Measurements from ENCODE around the gene NOXA1. TPM values are rescaled to one million over a fixed set of nuclear protein-coding genes. Genes with fewer than 3 reads are reported as not detected.
"Not testable (repeated sequence)": the region's sequence is repeated elsewhere in the genome, so short reads cannot be mapped to it uniquely, and the experiment has no call there.

Gene NOXA1
- total and polyA plus RNA-seq, 2 of the 8 experiments (the other 6 are each of a cell fraction or from before 2014, with no cell fraction given) = 0.34 to 0.91 TPM

GRCh38 chr9:137450539-137451222 lies 27.5 kb downstream of the NOXA1 start:
- H2BK20ac ChIP-seq (ENCODE audit: low read length); H4K91ac ChIP-seq (replicated peaks; ENCODE audit: insufficient read length, low read length); FAIRE-seq; H2BK15ac ChIP-seq (ENCODE audit: low read length); H3K14ac ChIP-seq (ENCODE audit: insufficient read length); H3K9me3 ChIP-seq (ENCODE audit: insufficient read depth in 2 of 2, low read depth in 1 of 2, low read length in 1 of 2); H3K23ac ChIP-seq (ENCODE audit: insufficient read length); H3K9ac ChIP-seq (replicated peaks in 1 of 4; ENCODE audit: extremely low read depth in 1 of 4, low read depth in 3 of 4, low read length in 3 of 4); H4K20me1 ChIP-seq (replicated peaks in 1 of 2; ENCODE audit: control insufficient read depth in 1 of 2, insufficient read depth in 2 of 2, low read length in 2 of 2); H3K4me2 ChIP-seq (ENCODE audit: insufficient read depth in 1 of 2, low read depth in 2 of 2, low read length in 2 of 2); H3K18ac ChIP-seq (ENCODE audit: extremely low read depth, low read length); H2AK5ac ChIP-seq (ENCODE audit: low read depth, low read length); H2BK5ac ChIP-seq (ENCODE audit: low read depth, low read length); H3K27ac ChIP-seq (ENCODE audit: low read depth, low read length); H3K23me2 ChIP-seq (ENCODE audit: low read depth, low read length); H4K5ac ChIP-seq (ENCODE audit: insufficient read length, low read depth, low read length); CTCF ChIA-PET (ENCODE audit: partially characterized antibody); H3K4ac ChIP-seq (replicated peaks; ENCODE audit: insufficient read length, low read depth, low read length); DNase-seq (ENCODE audit: low read depth in 1 of 2, low spot score in 2 of 2); H2BK120ac ChIP-seq (replicated peaks; ENCODE audit: low read depth, low read length); H2AFZ ChIP-seq (ENCODE audit: low read length); H3K56ac ChIP-seq (replicated peaks; ENCODE audit: insufficient read length, low read depth, low read length); H2BK12ac ChIP-seq (ENCODE audit: low read depth, low read length); H3K79me1 ChIP-seq (ENCODE audit: low read depth, low read length); H3K4me3 ChIP-seq (ENCODE audit: extremely low read depth in 1 of 4, insufficient read depth in 2 of 4, low read depth in 3 of 4, low read length in 4 of 4); H3K27me3 ChIP-seq (replicated peaks in 1 of 4; ENCODE audit: control insufficient read depth in 3 of 4, extremely low read depth in 1 of 4, insufficient read depth in 3 of 4, low read length in 3 of 4); H3K79me2 ChIP-seq (ENCODE audit: control insufficient read depth in 1 of 2, insufficient read depth in 2 of 2, low read length in 2 of 2); H4K8ac ChIP-seq (ENCODE audit: extremely low read depth, insufficient read depth, low read length): not testable (repeated sequence)
- Histone ChIP-seq H3K4me1 (replicated peaks in 1 of 4; ENCODE audit: control insufficient read depth in 3 of 4, insufficient read depth in 4 of 4, low read length in 3 of 4) (peaks cover 0 to 15% (median 13%) of the 10 kb centered on the region in 4 experiments; a peak in 5 of 7 replicates), H3K36me3 (ENCODE audit: control insufficient read depth in 2 of 4, insufficient read depth in 4 of 4, low read length in 3 of 4) (peaks cover under 1 to 13% (median 4%) of the 10 kb centered on the region in 4 experiments; a peak in 4 of 8 replicates)
- WGBS, 2 experiments (ENCODE audit: extremely low coverage in 1 of 2, insufficient coverage in 1 of 2, insufficient read length in 1 of 2, insufficient replicate concordance in 2 of 2, low coverage in 1 of 2, low lambda C conversion rate in 2 of 2, missing lambda C conversion rate in 1 of 2) = no CpG with 5 or more reads among the region's 24 CpGs
- POLR2A ChIA-PET (ENCODE audit: partially characterized antibody) = interaction anchor here (0.6 kb wide), 1 partner anchor 9 kb away, joined by 3 read pairs; the partner anchor contains the start of gene ENTPD8
